NT2/D1 (cell line): Measurements from ENCODE around the gene CEP70.

Experiments used
- SUZ12 ChIP-seq: IDR thresholded peaks from 2 replicates; pipeline ENCODE4 v1.6.1; 2011; ENCODE audit not compliant: insufficient read length, insufficient read depth; ENCODE audit errors: extremely low read depth
- YY1 ChIP-seq: IDR thresholded peaks from 2 replicates; pipeline ENCODE4 v1.6.1; 2011; ENCODE audit not compliant: insufficient read length, insufficient read depth
- ZNF274 ChIP-seq: IDR thresholded peaks from 2 replicates; pipeline ENCODE4 v1.6.1; 2011; ENCODE audit warnings: mild to moderate bottlenecking, low read depth, low read length

DNA sequence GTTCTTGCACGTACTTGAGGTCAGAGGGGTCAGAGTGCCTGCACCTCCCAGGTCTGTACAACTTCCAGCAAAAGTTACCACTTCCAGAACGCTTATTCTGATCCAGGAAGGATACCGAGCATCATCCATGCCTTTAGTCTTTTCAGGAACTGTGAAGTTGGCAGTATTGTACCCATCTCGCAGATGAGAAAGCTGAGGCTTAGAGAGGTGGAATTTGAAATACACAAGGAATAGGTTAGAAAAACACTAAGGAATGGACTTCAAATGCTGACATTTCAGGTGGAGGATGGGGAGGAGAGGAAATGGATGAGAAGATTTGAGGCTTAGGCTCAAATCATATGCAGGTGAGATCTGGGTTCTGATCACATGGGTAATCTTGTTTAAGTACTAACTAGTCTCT, 148.4 kb downstream of the CEP70 start:
- TF ChIP-seq YY1 = no peak
- TF ChIP-seq ZNF274 = no peak
- TF ChIP-seq SUZ12 = no peak
